ENCODE data around the gene INTS2.

- TF ChIP-seq GATA2 (CRISPR knock-in tag; IDR thresholded peaks at IDR 0.05) (no peak), CTCF (IDR thresholded peaks at IDR 0.05) (no peak), RAD21 (IDR thresholded peaks at IDR 0.05; ENCODE audit: low read length) (no peak), RCOR1 (IDR thresholded peaks at IDR 0.05; ENCODE audit: low read length) (no peak), RXRA (IDR thresholded peaks at IDR 0.05; ENCODE audit: borderline replicate concordance, low read depth) (no peak), MAX (IDR thresholded peaks at IDR 0.05; ENCODE audit: low read depth) (no peak), NFIC (IDR thresholded peaks at IDR 0.05; ENCODE audit: borderline replicate concordance) (no peak), REST (IDR thresholded peaks at IDR 0.05; ENCODE audit: low read depth, low read length) (no peak), TEAD4 (IDR thresholded peaks at IDR 0.05; ENCODE audit: borderline replicate concordance, insufficient read depth) (no peak), JUND (IDR thresholded peaks at IDR 0.05) (no peak), POLR2AphosphoS5 (IDR thresholded peaks at IDR 0.05; ENCODE audit: low read depth, low read length) (no peak), PBX3 (IDR thresholded peaks at IDR 0.05) (no peak), FOXM1 (IDR thresholded peaks at IDR 0.05; ENCODE audit: low read depth) (no peak), EP300 (IDR thresholded peaks at IDR 0.05; ENCODE audit: borderline replicate concordance in 1 of 2, low read depth in 1 of 2, low read length in 1 of 2) (no peak)
These were observed 14.3 kb upstream of the INTS2 start for GRCh38 chr17:61942085-61942484.
